GM21723 (cell line): ENCODE measurements around the gene NXPE1.
"Not testable (repeated sequence)": the region's sequence is repeated elsewhere in the genome, so short reads cannot be mapped to it uniquely, and the experiment has no call there.

Source experiments
- ATAC-seq: cut with Tn5 transposase; IDR thresholded peaks from one replicate; pipeline ENCODE4 v1.9.1; 2021; ENCODE audit warnings: mild to moderate bottlenecking, moderate library complexity; ENCODE audit not compliant: unreplicated experiment

NXPE1 gene

DNA sequence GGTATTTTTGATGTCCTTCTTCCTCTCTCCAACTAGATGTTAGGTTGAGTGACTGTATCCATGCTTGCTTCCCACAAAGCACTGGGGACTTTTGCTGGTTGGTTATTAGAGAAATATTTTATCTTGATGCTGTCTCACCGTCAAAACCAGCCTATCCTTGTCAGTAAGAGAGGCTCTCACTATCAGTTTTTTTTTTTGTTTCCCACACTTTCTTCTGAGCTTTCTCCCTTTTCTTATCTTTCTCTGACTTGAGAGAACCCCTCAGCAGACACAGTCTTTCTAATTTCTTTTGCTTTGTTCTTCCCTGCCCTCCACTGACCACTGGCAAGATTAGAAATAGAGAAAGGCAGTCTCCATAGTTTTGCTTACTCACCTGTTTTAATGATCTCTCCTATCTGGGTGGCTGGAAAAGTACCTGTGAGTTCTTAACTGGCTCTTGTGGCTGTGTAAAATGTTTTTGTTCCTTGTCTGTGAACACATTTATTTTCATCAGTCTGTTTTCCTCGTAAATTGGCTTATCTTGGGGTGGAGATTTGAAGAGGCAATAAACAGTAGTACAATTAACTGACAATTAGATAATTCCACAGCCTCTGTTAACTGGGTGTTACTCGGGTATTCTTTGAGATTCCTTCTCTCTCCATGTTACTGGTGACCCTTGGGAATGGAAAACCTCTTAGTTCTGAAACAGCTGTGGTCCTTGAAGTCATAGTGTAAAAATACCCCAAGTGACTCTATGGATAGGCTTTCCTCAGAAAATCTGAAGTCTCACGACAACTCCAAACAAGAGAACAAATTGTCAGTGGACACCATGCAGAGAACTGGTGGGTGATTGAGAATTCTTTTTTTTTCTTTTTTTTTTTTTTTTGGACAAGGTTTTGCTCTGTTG, at the start of gene NXPE1:
Gene NXPE1 (minus strand): TSS at position 457 of the 886 bp plus-strand sequence. CDS start 8,680 bp downstream, outside the sequence.
- no peak for ATAC-seq

GRCh38 chr11:114609429-114609828, 49.7 kb upstream of the NXPE1 start:
- ATAC-seq, result no peak

GRCh38 chr11:114608605-114609004, 48.9 kb upstream of the NXPE1 start:
- not testable (repeated sequence) for ATAC-seq

DNA sequence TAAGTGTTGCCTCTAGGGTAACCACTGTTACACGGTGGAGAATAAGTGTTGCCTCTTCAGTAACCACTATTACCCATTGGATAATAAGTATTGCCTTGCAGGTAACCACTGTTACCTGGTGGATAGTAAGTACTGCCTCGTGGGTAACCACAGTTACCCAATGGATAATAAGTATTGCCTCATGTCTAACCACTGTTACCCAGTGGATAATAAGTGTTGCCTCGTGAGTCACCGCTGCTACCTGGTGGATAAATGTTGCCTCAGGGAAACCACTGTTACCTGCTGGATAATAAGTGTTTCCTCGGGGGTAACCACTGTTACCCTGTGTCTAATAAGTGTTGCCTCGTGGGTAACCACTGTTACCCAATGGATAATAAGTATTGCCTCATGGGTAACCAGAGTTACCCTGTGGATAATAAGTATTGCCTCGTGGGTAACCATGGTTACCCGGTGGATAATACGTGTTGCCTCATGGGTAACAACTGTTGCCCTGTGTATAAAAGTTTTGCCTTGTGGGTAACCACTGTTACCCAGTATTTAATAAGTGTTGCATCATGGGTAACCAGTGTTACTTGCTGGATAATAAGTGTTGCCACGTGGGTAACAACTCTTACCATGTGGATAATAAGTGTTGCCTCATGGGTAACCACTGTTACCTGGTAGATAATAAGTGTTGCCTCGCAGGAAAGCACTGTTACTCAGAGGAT, 48.2 kb upstream of the NXPE1 start:
- no peak for ATAC-seq

- ATAC-seq, result not testable (repeated sequence)
These were observed 47.1 kb upstream of the NXPE1 start for GRCh38 chr11:114606802-114607075.

DNA sequence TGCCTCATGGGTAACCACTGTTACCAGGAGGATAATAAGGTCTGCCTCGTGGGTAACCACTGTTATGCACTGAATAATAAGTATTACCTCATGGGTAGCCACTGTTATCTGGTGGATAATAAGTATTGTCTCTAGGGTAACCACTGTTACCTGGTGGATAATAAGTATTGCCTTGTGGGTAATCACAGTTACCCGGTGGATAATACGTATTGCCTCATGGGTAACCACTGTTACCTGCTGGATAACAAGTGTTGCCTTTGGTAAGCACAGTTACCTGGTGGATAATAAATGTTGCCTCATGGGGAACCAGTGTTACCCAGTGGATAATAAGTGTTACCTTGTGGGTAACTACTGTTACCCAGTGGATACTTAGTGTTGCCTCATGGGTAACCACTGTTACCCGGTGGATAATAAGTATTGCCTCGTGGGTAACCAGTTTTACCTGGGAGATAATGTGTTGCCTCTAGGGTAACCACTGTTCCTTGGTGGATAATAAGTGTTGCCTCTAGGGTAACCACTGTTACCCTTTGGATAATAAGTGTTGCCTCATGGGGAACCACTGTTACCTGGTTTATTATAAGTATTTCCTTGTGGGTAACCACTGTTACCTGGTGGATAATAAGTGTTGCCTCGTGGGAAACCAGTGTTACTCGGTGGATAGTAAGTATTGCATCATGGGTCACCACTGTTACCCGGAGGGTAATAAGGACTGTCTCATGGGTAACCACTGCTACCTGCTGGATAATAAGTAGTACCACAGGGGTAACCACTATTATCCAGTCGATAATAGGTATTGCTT, 46.5 kb upstream of the NXPE1 start:
- ATAC-seq, result no peak

DNA sequence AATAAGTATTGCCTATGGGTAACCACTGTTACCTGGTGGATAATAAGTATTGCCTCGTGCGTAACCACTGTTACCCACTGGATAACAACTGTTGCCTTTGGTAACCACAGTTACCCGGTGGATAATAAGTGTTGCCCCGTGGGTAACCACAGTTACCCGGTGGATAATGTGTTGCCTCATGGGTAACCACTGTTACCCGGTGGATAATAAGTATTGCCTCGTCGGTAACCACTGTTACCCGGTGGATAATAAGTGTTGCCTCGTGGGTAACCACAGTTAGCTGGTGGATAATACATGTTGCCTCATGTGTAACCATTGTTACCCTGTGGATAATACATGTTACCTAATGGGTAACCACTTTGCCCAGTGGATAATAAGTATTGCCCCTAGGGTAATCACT, 45.7 kb upstream of the NXPE1 start:
- ATAC-seq, result no peak

DNA sequence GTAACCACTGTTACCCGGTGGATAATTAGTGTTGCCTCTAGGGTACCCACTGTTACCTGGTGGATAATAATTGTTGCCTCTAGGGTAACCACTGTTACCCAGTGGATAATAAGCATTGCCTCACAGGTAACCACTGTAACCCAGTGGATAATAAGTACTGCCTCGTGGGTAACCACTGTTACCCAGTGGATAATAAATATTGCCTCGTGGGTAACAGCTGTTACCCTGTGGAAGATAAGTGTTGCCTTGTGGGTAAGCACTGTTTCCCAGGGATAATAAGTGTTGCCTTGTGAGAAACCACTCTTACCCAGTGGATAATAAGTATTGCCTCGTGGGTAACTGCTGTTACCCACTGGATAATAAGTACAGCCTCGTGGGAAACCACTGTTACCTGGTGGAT, 45.2 kb upstream of the NXPE1 start:
- ATAC-seq, result no peak

DNA sequence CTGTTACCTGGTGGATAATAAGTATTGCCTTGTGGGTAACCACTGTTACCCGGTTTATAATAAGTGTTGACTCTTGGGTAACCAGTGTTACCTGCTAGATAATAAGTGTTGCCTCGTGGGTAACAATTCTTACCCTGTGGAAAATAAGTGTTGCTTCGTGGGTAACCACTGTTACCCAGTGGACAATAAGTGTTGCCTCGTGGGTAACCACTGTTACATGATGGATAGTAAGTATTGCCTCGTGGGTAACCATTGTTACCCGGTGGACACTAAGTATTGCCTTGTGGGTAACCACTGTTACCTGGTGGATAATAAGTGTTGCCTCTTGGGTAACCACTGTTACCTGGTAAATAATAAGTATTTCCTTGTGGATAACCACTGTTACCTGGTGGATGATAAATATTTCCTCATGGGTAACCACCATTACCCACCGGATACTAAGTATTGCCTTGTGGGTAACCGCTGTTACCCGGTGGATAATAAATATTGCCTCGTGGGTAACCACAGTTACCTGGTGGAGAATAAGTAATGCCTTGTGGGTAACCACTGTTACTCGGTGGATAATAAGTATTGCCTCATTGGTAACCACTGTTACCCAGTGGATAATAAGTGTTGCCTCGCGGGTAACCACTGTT, 44.6 kb upstream of the NXPE1 start:
- ATAC-seq, result no peak

DNA sequence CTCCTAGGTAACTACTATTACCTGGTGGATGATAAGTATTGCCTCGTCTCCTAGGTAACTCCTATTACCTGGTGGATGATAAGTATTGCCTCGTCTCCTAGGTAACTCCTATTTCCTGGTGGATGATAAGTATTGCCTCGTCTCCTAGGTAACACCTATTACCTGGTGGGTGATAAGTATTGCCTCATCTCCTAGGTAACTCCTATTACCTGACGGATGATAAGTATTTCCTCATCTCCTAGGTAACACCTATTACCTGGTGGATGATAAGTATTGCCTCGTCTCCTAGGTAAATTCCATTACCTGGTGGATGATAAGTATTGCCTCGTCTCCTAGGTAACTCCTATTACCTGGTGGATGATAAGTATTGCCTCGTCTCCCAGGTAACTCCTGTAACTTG, 43.5 kb upstream of the NXPE1 start:
- not testable (repeated sequence) for ATAC-seq

DNA sequence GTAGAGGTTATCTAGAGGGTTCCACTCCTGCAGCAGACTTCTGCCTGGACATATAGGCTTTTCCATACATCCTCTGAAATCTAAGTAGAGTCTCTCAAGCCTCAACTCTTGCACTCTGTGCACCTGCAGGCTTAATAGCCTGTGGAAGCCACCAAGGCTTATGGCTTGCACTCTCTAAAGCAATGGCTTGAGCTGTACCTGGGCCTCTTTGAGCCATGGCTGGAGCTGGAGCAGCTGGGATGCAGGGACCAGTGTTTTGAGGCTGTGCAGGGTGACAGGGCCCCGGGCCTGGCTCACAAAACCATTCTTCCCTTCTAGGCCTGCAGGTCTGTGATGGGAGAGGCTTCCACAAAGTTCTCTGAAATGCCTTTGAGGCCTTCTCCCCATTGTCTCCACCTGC, 38.8 kb upstream of the NXPE1 start:
- no peak for ATAC-seq

DNA sequence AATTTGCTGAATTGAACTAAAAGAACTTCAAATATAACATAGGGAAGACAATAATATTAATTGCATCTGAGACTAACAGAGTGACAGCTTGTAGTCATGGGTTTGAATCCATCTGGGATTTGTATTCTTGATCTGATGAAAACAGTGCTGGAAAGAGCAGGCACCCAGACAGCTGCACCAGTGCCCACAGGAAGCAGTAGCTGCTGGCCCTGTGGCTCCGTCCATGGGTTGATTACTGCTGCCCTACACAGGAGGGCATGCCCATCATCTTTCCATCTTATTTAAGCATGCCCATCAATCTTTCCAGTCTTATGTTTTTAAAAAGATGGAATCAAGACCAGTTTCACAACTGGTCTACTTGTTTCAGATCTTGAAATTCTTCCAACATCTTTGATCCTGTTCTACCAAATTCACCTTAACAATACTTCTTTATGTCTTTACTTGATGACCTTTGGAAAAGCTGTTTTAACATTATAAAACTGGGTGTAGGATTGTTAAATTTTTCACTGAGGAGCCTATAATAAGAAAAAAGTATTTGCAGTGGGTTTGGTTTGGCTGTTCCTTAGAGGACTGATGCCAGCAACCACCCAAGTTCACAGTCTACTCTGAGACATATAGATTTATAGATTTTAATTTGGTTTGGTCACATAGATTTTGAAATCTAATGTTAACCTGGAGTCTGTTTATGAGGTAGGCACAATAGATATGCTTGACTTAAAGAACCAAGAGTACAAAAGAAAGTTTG, 36.7 kb upstream of the NXPE1 start:
- no peak for ATAC-seq

DNA sequence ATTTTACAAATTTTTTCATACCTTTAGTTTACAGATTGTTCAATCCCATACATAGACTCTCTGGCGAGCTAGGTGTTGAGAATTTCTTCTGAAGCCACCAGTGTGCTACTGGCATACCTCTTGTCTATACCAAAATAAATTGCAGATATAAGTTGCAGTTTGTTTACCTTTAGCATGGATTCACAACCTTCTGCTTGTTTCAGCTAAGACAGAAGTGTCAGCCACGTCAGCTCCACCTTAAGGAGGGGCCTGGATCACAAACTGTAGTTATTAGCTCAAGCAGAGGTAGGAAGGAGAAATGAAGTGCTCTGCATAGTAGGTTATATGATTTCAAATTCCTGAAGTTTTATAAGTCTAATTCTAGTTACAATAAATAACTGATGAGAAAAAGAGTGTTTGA, 35.9 kb upstream of the NXPE1 start, which contains the start of gene NXPE4:
Gene NXPE4 (minus strand): TSS at position 216 of the 400 bp plus-strand sequence. CDS start 1,027 bp downstream, outside the sequence.
- no peak for ATAC-seq

DNA sequence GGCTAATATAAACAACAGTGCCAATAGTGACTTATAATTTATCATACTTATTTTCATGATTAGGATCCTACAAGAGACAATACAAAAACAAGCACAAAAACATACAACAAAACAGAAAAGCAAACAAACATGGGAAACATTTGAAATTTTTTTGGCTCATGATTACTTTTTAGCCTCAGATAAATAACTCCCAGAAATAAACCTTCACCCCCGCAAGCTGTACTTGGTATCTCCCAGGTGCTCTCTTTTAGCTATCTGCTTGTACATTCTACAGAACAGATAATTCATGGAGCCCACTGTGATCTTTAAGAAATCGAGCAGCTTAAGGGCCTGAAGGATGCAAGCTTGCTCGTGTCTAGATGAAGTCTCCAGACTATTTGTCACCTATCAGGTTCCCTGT, 35.0 kb upstream of the NXPE1 start:
- ATAC-seq, result no peak

DNA sequence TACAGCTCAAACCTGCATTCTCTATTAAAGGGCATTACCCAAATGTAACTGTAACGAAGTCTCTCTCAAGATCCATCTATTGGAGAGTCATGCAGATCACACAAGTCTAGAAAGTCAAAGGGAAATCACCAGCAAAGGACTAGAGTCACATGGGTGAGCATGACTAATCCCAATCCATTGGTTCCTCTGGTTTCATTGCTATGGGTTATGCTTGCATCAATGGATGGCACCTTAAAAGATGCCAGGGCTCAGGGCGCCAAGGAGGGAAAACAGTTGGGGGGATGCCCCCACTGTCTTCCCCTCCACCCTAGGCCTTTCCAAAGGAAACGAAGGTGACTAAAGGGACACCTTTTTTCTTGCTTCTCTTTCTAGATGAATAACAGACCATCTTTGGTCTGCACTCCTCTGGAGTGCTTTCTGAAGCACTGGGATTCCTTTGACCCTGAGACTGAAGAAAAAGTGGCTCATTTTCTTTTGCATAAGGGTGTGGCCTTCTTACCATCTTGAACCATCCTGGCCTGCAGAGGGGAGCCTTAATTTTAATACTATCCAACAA, 27.8 kb upstream of the NXPE1 start:
- ATAC-seq, result no peak

DNA sequence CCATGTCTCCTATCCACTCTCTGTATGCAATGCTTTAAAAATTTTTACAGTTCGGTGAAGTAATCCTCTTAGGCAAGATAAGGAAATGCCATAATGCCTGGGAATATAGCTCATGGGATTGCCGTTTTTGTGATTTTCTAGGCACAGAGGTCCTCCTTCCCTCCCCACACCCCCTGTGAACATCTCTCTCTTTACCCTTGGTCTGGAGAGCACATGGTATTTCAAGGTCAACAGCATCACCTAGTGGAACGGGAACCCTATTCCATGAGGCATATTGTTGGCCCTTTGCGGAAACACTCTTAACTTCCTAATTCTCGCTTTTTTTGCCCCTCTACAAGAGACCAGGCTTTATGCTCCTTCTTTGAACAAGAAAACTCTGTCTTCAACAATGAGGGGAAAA, 27.1 kb upstream of the NXPE1 start:
- no peak for ATAC-seq

GRCh38 chr11:114571712-114572111, 12.0 kb upstream of the NXPE1 start:
- ATAC-seq, result no peak

- ATAC-seq, result no peak
These were observed 10.1 kb upstream of the NXPE1 start for GRCh38 chr11:114569801-114570200.

- ATAC-seq, result no peak
These were observed 6.6 kb upstream of the NXPE1 start for GRCh38 chr11:114566276-114566675.

GRCh38 chr11:114564831-114565230, 5.2 kb upstream of the NXPE1 start:
- ATAC-seq, result no peak
